B cell (primary cell): Measurements from ENCODE around the gene COPZ1. TPM values are rescaled to one million over a fixed set of nuclear protein-coding genes. Genes with fewer than 3 reads are reported as not detected.

Experiments used
- ATAC-seq: fragments of 200-7000 bp; cut with Tn5 transposase; one replicate; pipeline ENCODE4 v1.10.0; 2021; ENCODE audit warnings: low read depth, mild to moderate bottlenecking, moderate number of reproducible peaks, moderate library complexity
- CTCF ChIA-PET: fragments of 350-600 bp; sonication (Branson Sonifier 250); formaldehyde crosslinking; loops from one replicate; lab custom pipeline; 2021; ENCODE audit warnings: antibody characterized with exemption, inconsistent platforms; lab: Charles Lee
- POLR2A ChIA-PET: fragments of 350-600 bp; sonication (Branson Sonifier 250); formaldehyde crosslinking; loops from one replicate; lab custom pipeline; 2021; ENCODE audit warnings: antibody characterized with exemption; lab: Charles Lee
- DNase-seq: peaks from one replicate; pipeline ENCODE4 v3.0.0; 2013
- H2AFZ ChIP-seq: 2 replicates; pipeline ENCODE4 v1.6.1; 2012; ENCODE audit warnings: mild to moderate bottlenecking, low read depth, low read length; ENCODE audit not compliant: insufficient read depth, poor library complexity, severe bottlenecking
- H3K27ac ChIP-seq, 2 donors: 1 replicate in 1 of 2; 2 replicates in 1 of 2; pipeline ENCODE4 v1.5.1; 2012 to 2013; ENCODE audit warnings: low read length in 2 of 2, mild to moderate bottlenecking in 2 of 2, moderate library complexity in 1 of 2
- H3K27me3 ChIP-seq, 4 experiments: fragments of 200-600 bp in 1 of 4; sonication (generic) in 1 of 4; replicated peaks in 1 of 4; 1 replicate in 2 of 4; 2 replicates in 2 of 4; pipeline versions ENCODE4 v1.6.1 to v1.7.0; 2013 to 2016; ENCODE audit warnings: low read length in 3 of 4, mild to moderate bottlenecking in 2 of 4, mixed read lengths in 1 of 4, moderate library complexity in 1 of 4; ENCODE audit not compliant: insufficient read depth in 4 of 4, control insufficient read depth in 3 of 4; ENCODE audit errors: control extremely low read depth in 1 of 4
- H3K36me3 ChIP-seq, 2 experiments: replicated peaks in 1 of 2; 1 replicate in 1 of 2; 2 replicates in 1 of 2; pipeline versions ENCODE4 v1.6.1 to v1.7.1; 2013; ENCODE audit warnings: low read length in 1 of 2; ENCODE audit not compliant: insufficient read depth in 2 of 2, control insufficient read depth in 1 of 2; ENCODE audit errors: control extremely low read depth in 1 of 2, extremely low read depth in 1 of 2
- H3K4me1 ChIP-seq, 2 donors: fragments of 200-600 bp in 1 of 2; sonication (generic) in 1 of 2; 1 replicate in 1 of 2; 2 replicates in 1 of 2; pipeline versions ENCODE4 v1.5.1 to v1.6.1; 2013 to 2017; ENCODE audit warnings: low read length in 2 of 2; ENCODE audit not compliant: control insufficient read depth in 2 of 2, insufficient read depth in 2 of 2
- H3K4me2 ChIP-seq: replicated peaks from 2 replicates; pipeline ENCODE3; 2012; ENCODE audit warnings: mild to moderate bottlenecking, low read depth, low read length; ENCODE audit not compliant: poor library complexity, severe bottlenecking
- H3K4me3 ChIP-seq, 5 experiments: fragments of 200-600 bp in 1 of 5; sonication (generic) in 1 of 5; 1 replicate in 3 of 5; 2 replicates in 2 of 5; pipeline versions ENCODE4 v1.5.1 to v1.7.0; 2011 to 2016; ENCODE audit warnings: low read length in 4 of 5, mild to moderate bottlenecking in 4 of 5, low read depth in 2 of 5, control low read depth in 1 of 5, moderate library complexity in 1 of 5; ENCODE audit not compliant: insufficient read depth in 1 of 5; ENCODE audit errors: control extremely low read depth in 1 of 5, extremely low read depth in 1 of 5
- H3K79me2 ChIP-seq: fragments of 200-600 bp; sonication (generic); one replicate; pipeline ENCODE4 v1.6.0; 2016; ENCODE audit warnings: low read length; ENCODE audit not compliant: control insufficient read depth, insufficient read depth
- H3K9ac ChIP-seq: fragments of 200-600 bp; sonication (generic); 2 replicates; pipeline ENCODE4 v1.6.1; 2017; ENCODE audit warnings: mild to moderate bottlenecking, low read length, moderate library complexity
- H3K9me3 ChIP-seq, 3 donors: one replicate each; pipeline versions ENCODE4 v1.6.1 to v1.7.1; 2013; ENCODE audit warnings: low read length in 2 of 3; ENCODE audit not compliant: control insufficient read depth in 2 of 3, insufficient read depth in 1 of 3; ENCODE audit errors: control extremely low read depth in 1 of 3
- H4K20me1 ChIP-seq: 2 replicates; pipeline ENCODE4 v1.6.0; 2012; ENCODE audit warnings: mild to moderate bottlenecking, low read length; ENCODE audit not compliant: insufficient read depth, control insufficient read depth, poor library complexity, severe bottlenecking
- H3K27ac Mint-ChIP-seq: one replicate; pipeline ENCODE4 v1.8.0; 2021; ENCODE audit warnings: mixed read lengths
- H3K27me3 Mint-ChIP-seq: one replicate; pipeline ENCODE4 v1.8.0; 2021; ENCODE audit warnings: mixed read lengths
- H3K4me1 Mint-ChIP-seq: one replicate; pipeline ENCODE4 v1.8.0; 2021; ENCODE audit warnings: mixed read lengths
- H3K4me3 Mint-ChIP-seq: one replicate; pipeline ENCODE4 v1.8.0; 2021; ENCODE audit warnings: mixed read lengths
- H3K9me3 Mint-ChIP-seq: one replicate; pipeline ENCODE4 v1.8.0; 2022; ENCODE audit warnings: mixed read lengths; ENCODE audit not compliant: insufficient read depth
- EZH2 ChIP-seq: IDR thresholded peaks from 2 replicates; pipeline ENCODE4 v1.6.1; 2012; ENCODE audit warnings: borderline replicate concordance, low read depth, mild to moderate bottlenecking, moderate library complexity, low read length; ENCODE audit not compliant: insufficient read depth, poor library complexity, severe bottlenecking
- WGBS: methylation state at CpG from one replicate; pipeline ENCODE4 v1.1.5; 2013; ENCODE audit warnings: missing lambda C conversion rate; ENCODE audit not compliant: insufficient coverage; 5-methylcytosine and 5-hydroxymethylcytosine counted together
- intact Hi-C: fragments of 100-400 bp; cut with micrococcal nuclease; formaldehyde crosslinking; loops from one replicate; pipeline ENCODE4 v1.10.0; 2022
- polyA plus RNA-seq: library from polyadenylated mRNA; depleted of rRNA; stranded (reverse); fragments of >200 nt; gene quantifications from 2 replicates; pipeline ENCODE4 v1.2.3, GENCODE V29; 2012
- total RNA-seq, 2 donors: library from RNA; stranded (reverse); fragments of 120-200 nt in 1 of 2; gene quantifications; 1 replicate in 1 of 2; 2 replicates in 1 of 2; pipeline versions ENCODE4 v1.2.3 to v1.2.4, GENCODE V29; 2013 to 2022
- TF ChIP-seq, protein P1 (sequence below): fragments of 200-600 bp; IDR thresholded peaks from one replicate; pipeline ENCODE4 v1.8.0; 2022; ENCODE audit warnings: antibody characterized with exemption, mild to moderate bottlenecking

The COPZ1 gene
- total and polyA plus RNA-seq, 2 donors (not counting 1 experiment from before 2014, with no cell fraction given) = 54.9 to 72.1 TPM

DNA sequence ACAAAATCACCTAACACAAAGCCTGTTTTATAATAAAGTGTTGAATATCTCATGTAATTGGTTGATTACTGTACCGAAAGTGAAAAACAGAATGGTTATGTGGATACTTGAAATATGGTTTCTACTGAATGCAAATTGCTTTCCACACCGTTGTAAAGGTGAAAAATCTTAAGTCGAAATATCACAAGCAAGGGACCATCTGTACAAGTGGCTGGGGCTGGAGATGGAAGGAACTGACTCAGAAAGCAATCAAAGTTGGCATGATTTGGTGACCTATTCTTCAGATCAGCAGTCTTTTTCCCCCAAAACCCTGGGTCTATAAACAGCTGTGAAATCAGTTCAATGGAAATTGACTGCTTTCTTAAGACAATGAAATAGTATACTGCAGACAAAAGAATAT is 48.6 kb upstream of the COPZ1 start:
- no peak overlapping the region for H3K9ac ChIP-seq
- peaks cover 18 to 21% of the 10 kb centered on the region in 2 donors for H3K4me1 ChIP-seq
- peaks cover 84% of the 10 kb centered on the region for H3K79me2 ChIP-seq
- no peak for TF ChIP-seq EZH2
- TF ChIP-seq, protein P1, sequence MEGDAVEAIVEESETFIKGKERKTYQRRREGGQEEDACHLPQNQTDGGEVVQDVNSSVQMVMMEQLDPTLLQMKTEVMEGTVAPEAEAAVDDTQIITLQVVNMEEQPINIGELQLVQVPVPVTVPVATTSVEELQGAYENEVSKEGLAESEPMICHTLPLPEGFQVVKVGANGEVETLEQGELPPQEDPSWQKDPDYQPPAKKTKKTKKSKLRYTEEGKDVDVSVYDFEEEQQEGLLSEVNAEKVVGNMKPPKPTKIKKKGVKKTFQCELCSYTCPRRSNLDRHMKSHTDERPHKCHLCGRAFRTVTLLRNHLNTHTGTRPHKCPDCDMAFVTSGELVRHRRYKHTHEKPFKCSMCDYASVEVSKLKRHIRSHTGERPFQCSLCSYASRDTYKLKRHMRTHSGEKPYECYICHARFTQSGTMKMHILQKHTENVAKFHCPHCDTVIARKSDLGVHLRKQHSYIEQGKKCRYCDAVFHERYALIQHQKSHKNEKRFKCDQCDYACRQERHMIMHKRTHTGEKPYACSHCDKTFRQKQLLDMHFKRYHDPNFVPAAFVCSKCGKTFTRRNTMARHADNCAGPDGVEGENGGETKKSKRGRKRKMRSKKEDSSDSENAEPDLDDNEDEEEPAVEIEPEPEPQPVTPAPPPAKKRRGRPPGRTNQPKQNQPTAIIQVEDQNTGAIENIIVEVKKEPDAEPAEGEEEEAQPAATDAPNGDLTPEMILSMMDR = no peak
- no peak for ATAC-seq
- no peak overlapping the region for H3K4me3 ChIP-seq
- ChIA-PET CTCF (interaction anchor here (0.6 to 1.0 kb wide), 2 partner anchors 14 to 44 kb away, joined by 3 read pairs; no protein-coding TSS in a partner anchor), POLR2A (interaction anchor here (0.6 kb wide), 1 partner anchor 23 kb away, joined by 5 read pairs; no protein-coding TSS in a partner anchor)
- intact Hi-C loops = loop anchor here (5.0 kb wide), 1 partner anchor 221 kb away; the partner anchor contains the start of gene NCKAP1L
- H3K4me2 ChIP-seq = no peak overlapping the region
- no peak for DNase-seq
- Mint-ChIP-seq H3K4me1 (peaks cover 17% of the 10 kb centered on the region), H3K27ac (peak overlapping the region; percentile 44), H3K4me3 (peak overlapping the region; percentile 28), H3K9me3 (no peaks in the 10 kb centered on the region), H3K27me3 (no peaks in the 10 kb centered on the region)
- H2AFZ ChIP-seq = no peak overlapping the region
- H3K9me3 ChIP-seq = no peaks in the 10 kb centered on the region
- WGBS = 100% methylated on average over 2 of the region's 3 CpGs
- no peaks in the 10 kb centered on the region for H3K27me3 ChIP-seq
- H4K20me1 ChIP-seq = peaks cover 6% of the 10 kb centered on the region
- peak overlapping the region in 1 of 2 donors; percentile 13 for H3K27ac ChIP-seq
- peaks cover 11 to 22% of the 10 kb centered on the region in 2 experiments for H3K36me3 ChIP-seq

DNA sequence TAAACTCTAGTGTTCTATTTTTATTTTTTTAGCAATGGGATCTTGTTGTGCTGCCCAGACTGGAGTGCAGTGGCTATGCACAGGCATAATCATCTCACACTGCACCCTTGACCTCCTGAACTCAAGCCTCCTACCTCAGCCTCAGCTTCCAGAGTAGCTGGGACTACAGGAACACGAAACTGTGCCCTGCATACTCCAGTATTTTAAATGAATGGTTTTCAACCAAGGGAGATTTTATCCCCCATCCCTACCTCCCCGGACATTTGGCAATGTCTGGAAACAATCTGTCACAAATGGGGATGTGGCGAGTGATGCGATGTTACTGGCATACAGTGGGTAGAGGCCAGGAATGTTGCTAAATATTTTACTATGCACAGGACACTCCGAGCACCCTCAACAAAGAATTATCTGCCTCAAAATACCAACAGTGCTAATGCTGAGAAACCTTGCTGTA is 47.1 kb upstream of the COPZ1 start:
- H3K27ac ChIP-seq = peak overlapping the region in 1 of 2 donors; percentile 96
- no peak overlapping the region for H3K4me3 ChIP-seq
- peak overlapping the region; percentile 93 for H3K4me2 ChIP-seq
- intact Hi-C loops = loop anchor here (5.0 kb wide), 1 partner anchor 219 kb away; the partner anchor contains the start of gene NCKAP1L
- Mint-ChIP-seq H3K9me3 (no peaks in the 10 kb centered on the region), H3K4me1 (peaks cover 31% of the 10 kb centered on the region), H3K27me3 (no peaks in the 10 kb centered on the region), H3K4me3 (no peak overlapping the region), H3K27ac (peak overlapping the region; percentile 3)
- peak overlapping the region; percentile 99 for H3K9ac ChIP-seq
- ChIA-PET CTCF (no interaction called here), POLR2A (no interaction called here)
- 40% methylated on average over 1 of the region's 5 CpGs for WGBS
- no peak for DNase-seq
- H4K20me1 ChIP-seq = peaks cover 16% of the 10 kb centered on the region
- ATAC-seq = no peak
- TF ChIP-seq, protein P1 = no peak
- no peak for TF ChIP-seq EZH2
- peaks cover 33 to 36% of the 10 kb centered on the region in 2 donors for H3K4me1 ChIP-seq
- H3K36me3 ChIP-seq = peaks cover 8 to 31% of the 10 kb centered on the region in 2 experiments
- H3K9me3 ChIP-seq = no peaks in the 10 kb centered on the region
- no peaks in the 10 kb centered on the region for H3K27me3 ChIP-seq
- H3K79me2 ChIP-seq = peaks cover 85% of the 10 kb centered on the region
- no peak overlapping the region for H2AFZ ChIP-seq
